Thyroid gland (tissue), 4 donors: ENCODE measurements around the gene KREMEN2.

ENCODE experiments used
- CTCF ChIP-seq, 6 experiments: fragments of 200-600 bp in 3 of 6; fragments of 450-650 bp in 3 of 6; sonication (generic) in 3 of 6; IDR thresholded peaks; one replicate each; pipeline ENCODE4 v1.5.1; 2016 to 2019; ENCODE audit warnings: antibody characterized with exemption in 6 of 6, mild to moderate bottlenecking in 2 of 6, inconsistent platforms in 1 of 6, moderate library complexity in 1 of 6
- POLR2A ChIP-seq, 2 donors: fragments of 450-650 bp; IDR thresholded peaks; one replicate each; pipeline ENCODE4 v1.6.1; 2017; ENCODE audit warnings: antibody characterized with exemption in 2 of 2, mild to moderate bottlenecking in 2 of 2, moderate library complexity in 1 of 2

- TF ChIP-seq CTCF (IDR thresholded peaks at IDR 0.05) (no peak), POLR2A (IDR thresholded peaks at IDR 0.05) (no peak)
Measured at GRCh38 chr16:2971134-2971984, 7.3 kb downstream of the KREMEN2 start.
